Hepatocyte (in vitro differentiated cells): Measurements from ENCODE around the gene NPIPB2.

Experiments
- EZH2 ChIP-seq: fragments of 200-600 bp; sonication (generic); IDR thresholded peaks from 2 replicates; pipeline ENCODE4 v1.6.1; 2016; ENCODE audit warnings: antibody characterized with exemption, mild to moderate bottlenecking, borderline replicate concordance
- EZH2phosphoT487 ChIP-seq: fragments of 200-600 bp; sonication (generic); IDR thresholded peaks from one replicate; pipeline ENCODE4 v1.6.1; 2018; ENCODE audit warnings: antibody characterized with exemption, mild to moderate bottlenecking, low read depth, moderate library complexity; ENCODE audit not compliant: unreplicated experiment, severe bottlenecking
- TF ChIP-seq, protein P1 (sequence below): fragments of 200-600 bp; sonication (generic); IDR thresholded peaks from 2 replicates; pipeline ENCODE4 v1.5.1; 2016; ENCODE audit warnings: antibody characterized with exemption, mild to moderate bottlenecking; ENCODE audit not compliant: poor library complexity

DNA sequence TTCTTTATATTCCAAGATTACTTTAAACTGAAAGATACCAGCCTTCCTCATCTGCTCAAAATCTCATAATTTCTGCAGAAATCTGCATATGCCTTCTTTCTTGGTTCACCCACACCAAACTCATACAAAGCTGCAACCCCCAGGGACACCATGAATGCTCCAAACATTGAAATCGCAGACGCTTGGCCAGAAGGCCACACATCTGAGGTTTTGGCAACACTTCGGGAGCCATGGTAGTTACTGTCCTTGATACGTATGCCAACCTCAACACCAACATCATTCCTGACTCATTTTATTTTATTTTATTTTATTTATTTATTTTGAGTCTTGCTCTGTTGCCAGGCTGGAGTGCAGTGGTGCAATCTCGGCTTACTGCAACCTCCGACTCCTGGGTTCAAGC, 37.9 kb downstream of the NPIPB2 start:
- TF ChIP-seq, protein P1, sequence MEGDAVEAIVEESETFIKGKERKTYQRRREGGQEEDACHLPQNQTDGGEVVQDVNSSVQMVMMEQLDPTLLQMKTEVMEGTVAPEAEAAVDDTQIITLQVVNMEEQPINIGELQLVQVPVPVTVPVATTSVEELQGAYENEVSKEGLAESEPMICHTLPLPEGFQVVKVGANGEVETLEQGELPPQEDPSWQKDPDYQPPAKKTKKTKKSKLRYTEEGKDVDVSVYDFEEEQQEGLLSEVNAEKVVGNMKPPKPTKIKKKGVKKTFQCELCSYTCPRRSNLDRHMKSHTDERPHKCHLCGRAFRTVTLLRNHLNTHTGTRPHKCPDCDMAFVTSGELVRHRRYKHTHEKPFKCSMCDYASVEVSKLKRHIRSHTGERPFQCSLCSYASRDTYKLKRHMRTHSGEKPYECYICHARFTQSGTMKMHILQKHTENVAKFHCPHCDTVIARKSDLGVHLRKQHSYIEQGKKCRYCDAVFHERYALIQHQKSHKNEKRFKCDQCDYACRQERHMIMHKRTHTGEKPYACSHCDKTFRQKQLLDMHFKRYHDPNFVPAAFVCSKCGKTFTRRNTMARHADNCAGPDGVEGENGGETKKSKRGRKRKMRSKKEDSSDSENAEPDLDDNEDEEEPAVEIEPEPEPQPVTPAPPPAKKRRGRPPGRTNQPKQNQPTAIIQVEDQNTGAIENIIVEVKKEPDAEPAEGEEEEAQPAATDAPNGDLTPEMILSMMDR = no peak
- TF ChIP-seq EZH2phosphoT487 (no peak), EZH2 (no peak)
